Measurements from ENCODE around the gene EEF1AKMT4.

DNA sequence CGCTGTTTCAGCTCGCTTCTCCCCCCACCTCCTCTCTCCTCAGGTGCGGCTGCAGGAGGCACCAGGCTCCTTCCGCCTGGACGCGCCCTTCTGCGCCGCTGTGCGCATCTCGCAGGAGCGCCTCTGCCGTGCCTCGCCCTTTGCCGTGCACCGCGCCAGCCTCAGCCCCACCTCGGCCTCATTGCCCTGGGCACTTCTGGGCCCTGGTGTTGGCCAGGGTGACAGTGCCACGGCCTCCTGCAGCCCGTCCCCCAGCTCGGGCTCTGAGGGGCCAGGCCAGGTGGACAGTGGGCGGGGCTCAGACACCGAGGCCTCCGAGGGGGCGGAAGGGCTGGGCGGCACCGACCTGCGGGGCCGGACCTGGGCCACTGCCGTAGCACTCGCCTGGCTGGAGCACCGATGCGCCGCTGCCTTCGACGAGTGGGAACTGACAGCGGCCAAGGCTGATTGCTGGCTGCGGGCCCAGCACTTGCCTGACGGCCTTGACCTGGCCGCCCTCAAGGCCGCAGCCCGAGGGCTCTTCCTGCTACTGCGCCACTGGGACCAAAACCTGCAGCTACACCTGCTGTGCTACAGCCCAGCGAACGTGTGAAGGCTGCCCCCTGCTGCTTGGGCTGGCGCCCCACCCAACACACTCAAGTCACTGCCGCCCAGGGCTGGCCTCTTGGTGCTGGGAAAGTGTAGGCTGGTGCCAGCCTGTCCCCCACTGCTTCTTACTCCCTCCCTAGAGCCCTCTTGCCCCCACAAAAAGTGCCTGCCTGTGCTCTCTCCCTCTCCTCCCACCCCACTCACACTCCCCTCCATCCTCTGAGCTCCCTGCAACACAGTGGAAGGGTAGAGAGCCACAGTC, 7.8 kb upstream of the EEF1AKMT4 start:
- TF ChIP-seq, protein P1, sequence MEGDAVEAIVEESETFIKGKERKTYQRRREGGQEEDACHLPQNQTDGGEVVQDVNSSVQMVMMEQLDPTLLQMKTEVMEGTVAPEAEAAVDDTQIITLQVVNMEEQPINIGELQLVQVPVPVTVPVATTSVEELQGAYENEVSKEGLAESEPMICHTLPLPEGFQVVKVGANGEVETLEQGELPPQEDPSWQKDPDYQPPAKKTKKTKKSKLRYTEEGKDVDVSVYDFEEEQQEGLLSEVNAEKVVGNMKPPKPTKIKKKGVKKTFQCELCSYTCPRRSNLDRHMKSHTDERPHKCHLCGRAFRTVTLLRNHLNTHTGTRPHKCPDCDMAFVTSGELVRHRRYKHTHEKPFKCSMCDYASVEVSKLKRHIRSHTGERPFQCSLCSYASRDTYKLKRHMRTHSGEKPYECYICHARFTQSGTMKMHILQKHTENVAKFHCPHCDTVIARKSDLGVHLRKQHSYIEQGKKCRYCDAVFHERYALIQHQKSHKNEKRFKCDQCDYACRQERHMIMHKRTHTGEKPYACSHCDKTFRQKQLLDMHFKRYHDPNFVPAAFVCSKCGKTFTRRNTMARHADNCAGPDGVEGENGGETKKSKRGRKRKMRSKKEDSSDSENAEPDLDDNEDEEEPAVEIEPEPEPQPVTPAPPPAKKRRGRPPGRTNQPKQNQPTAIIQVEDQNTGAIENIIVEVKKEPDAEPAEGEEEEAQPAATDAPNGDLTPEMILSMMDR (IDR thresholded peaks at IDR 0.05; ENCODE audit: borderline replicate concordance, extremely low read depth, low read length, poor library complexity, severe bottlenecking) = peak; percentile 49
- TF ChIP-seq EZH2 (IDR thresholded peaks at IDR 0.05; ENCODE audit: borderline replicate concordance, low read depth, low read length, severe bottlenecking) = no peak
